Right cardiac atrium (tissue), 5 donors: Measurements from ENCODE around the gene SH3PXD2A. TPM values are rescaled to one million over a fixed set of nuclear protein-coding genes. Genes with fewer than 3 reads are reported as not detected.
A peak's percentile ranks its signal among the peaks of the same experiment; 100 is the strongest.
"Not testable (repeated sequence)": the region's sequence is repeated elsewhere in the genome, so short reads cannot be mapped to it uniquely, and the experiment has no call there.

ENCODE experiments used
- ATAC-seq, 2 donors: fragments of 200-7000 bp; cut with Tn5 transposase; one replicate each; pipeline versions ENCODE4 v1.8.0 to v1.9.1; 2020; ENCODE audit warnings: moderate library complexity in 2 of 2, mild to moderate bottlenecking in 1 of 2
- DNase-seq, 3 donors: peaks; one replicate each; pipeline ENCODE4 v3.0.0-alpha.2; 2020
- H3K27ac ChIP-seq: one replicate; pipeline ENCODE4 v1.5.1; 2013; ENCODE audit warnings: mild to moderate bottlenecking, low read length, control low read depth, moderate library complexity
- H3K27me3 ChIP-seq: one replicate; pipeline ENCODE4 v1.6.1; 2013; ENCODE audit not compliant: control insufficient read depth, insufficient read depth
- H3K4me1 ChIP-seq: one replicate; pipeline ENCODE4 v1.6.1; 2013; ENCODE audit warnings: low read length; ENCODE audit not compliant: control insufficient read depth, insufficient read depth
- H3K4me3 ChIP-seq: one replicate; pipeline ENCODE4 v1.5.1; 2013; ENCODE audit warnings: low read length, control low read depth
- H3K9me3 ChIP-seq: one replicate; pipeline ENCODE4 v1.6.1; 2013; ENCODE audit warnings: low read length; ENCODE audit not compliant: control insufficient read depth
- WGBS: extraction: QIAGEN DNeasy Blood & Tissue Kit; methylation state at CpG from one replicate; pipeline ENCODE4 v1.1.7; 2013; 5-methylcytosine and 5-hydroxymethylcytosine counted together
- intact Hi-C, 4 donors: fragments of 100-400 bp; cut with DNase I; formaldehyde crosslinking; loops; one replicate each; pipeline versions ENCODE4 v1.11.0 to v1.14.0; 2022 to 2023
- polyA plus RNA-seq: library from polyadenylated mRNA; stranded (reverse); fragments of 200-250 nt; gene quantifications from one replicate; pipeline ENCODE4 v1.2.3, GENCODE V29; 2013
- total RNA-seq, 4 donors: library from RNA; stranded (reverse); fragmentation: NEBNext Ultra II Directional; extraction: Animal tissue kit (Norgen Biotek cat#: 25700); gene quantifications; one replicate each; pipeline ENCODE4 v1.2.1, GENCODE V29; 2021
- donor health status: healthy with polysubstance abuse.
- donor health status: DM: no; HTN: yes; CAD: no.
- donor health status: DM: no; HTN: no; CAD: no.
- donor health status: DM: no; HTN: yes; CAD: no; lungs with severe emphysema.
- donor health status: DM: yes; HTN: yes; CAD: no.

The SH3PXD2A gene
- total and polyA plus RNA-seq, 5 donors = 13.5 to 31.7 (median 30.9) TPM

- no peak overlapping the region for H3K4me3 ChIP-seq
- H3K9me3 ChIP-seq = no peaks in the 10 kb centered on the region
- ATAC-seq (no peak), DNase-seq (peak in 2 of 3 donors; percentile 39 to 47)
- peaks cover 21% of the 10 kb centered on the region for H3K4me1 ChIP-seq
- no peak overlapping the region for H3K27ac ChIP-seq
- no peaks in the 10 kb centered on the region for H3K27me3 ChIP-seq
- intact Hi-C loops = no loop called here
- 69% methylated on average over 5 of the region's 5 CpGs for WGBS
Measured at GRCh38 chr10:103636492-103636891, 218.9 kb downstream of the SH3PXD2A start.

- intact Hi-C loops = no loop called here
- 56% methylated on average over 5 of the region's 5 CpGs for WGBS
- peak in 2 of 3 donors; percentile 62 to 64 for DNase-seq
- Histone ChIP-seq H3K4me3 (no peak overlapping the region), H3K27me3 (no peaks in the 10 kb centered on the region), H3K27ac (no peak overlapping the region), H3K9me3 (no peaks in the 10 kb centered on the region), H3K4me1 (peaks cover 15% of the 10 kb centered on the region)
- no peak for ATAC-seq
Measured at GRCh38 chr10:103635580-103635979, 219.8 kb downstream of the SH3PXD2A start.

GRCh38 chr10:103633846-103634245 lies 221.5 kb downstream of the SH3PXD2A start:
- intact Hi-C loops = no loop called here
- Histone ChIP-seq H3K9me3 (no peaks in the 10 kb centered on the region), H3K27ac (no peak overlapping the region), H3K4me1 (peaks cover 11% of the 10 kb centered on the region), H3K27me3 (no peaks in the 10 kb centered on the region), H3K4me3 (no peak overlapping the region)
- DNase-seq = peak in 2 of 3 donors; percentile 16 to 36
- 95% methylated on average over 7 of the region's 7 CpGs for WGBS
- no peak for ATAC-seq

- H3K9me3 ChIP-seq, H3K4me3 ChIP-seq, H3K27me3 ChIP-seq, H3K27ac ChIP-seq, intact Hi-C loops, H3K4me1 ChIP-seq, ATAC-seq: not testable (repeated sequence)
- WGBS = 89% methylated on average over 6 of the region's 6 CpGs
- peak in 1 of 3 donors; percentile 12 for DNase-seq
Measured at GRCh38 chr10:103632871-103633270, 222.5 kb downstream of the SH3PXD2A start.

GRCh38 chr10:103632247-103632642 lies 223.1 kb downstream of the SH3PXD2A start:
- WGBS = 58% methylated on average over 7 of the region's 7 CpGs
- DNase-seq = peak in 2 of 3 donors; percentile 36 to 52

GRCh38 chr10:103630156-103630555 lies 225.2 kb downstream of the SH3PXD2A start:
- DNase-seq = peak in 2 of 3 donors; percentile 1 to 7
- intact Hi-C loops = no loop called here
- WGBS = 64% methylated on average over 1 of the region's 1 CpG

More at GRCh38 chr10:103632247-103632642, 223.1 kb downstream of the SH3PXD2A start:
- Histone ChIP-seq H3K4me3 (no peak overlapping the region), H3K27me3 (no peaks in the 10 kb centered on the region), H3K27ac (no peak overlapping the region), H3K9me3 (no peaks in the 10 kb centered on the region), H3K4me1 (peaks cover 3% of the 10 kb centered on the region)
- intact Hi-C loops = no loop called here
- ATAC-seq = peak in 1 of 2 donors; percentile 31

GRCh38 chr10:103629581-103629980 lies 225.8 kb downstream of the SH3PXD2A start:
- DNase-seq = peak in 1 of 3 donors; percentile 35
- H3K4me3 ChIP-seq = no peak overlapping the region
- intact Hi-C loops = no loop called here
- H3K4me1 ChIP-seq = no peaks in the 10 kb centered on the region
- H3K27ac ChIP-seq = no peak overlapping the region
- H3K9me3 ChIP-seq = no peaks in the 10 kb centered on the region
- 64% methylated on average over 3 of the region's 3 CpGs for WGBS
- no peak for ATAC-seq
- H3K27me3 ChIP-seq = no peaks in the 10 kb centered on the region

More at GRCh38 chr10:103630156-103630555, 225.2 kb downstream of the SH3PXD2A start:
- H3K4me1 ChIP-seq = peaks cover under 1% of the 10 kb centered on the region
- H3K27me3 ChIP-seq = no peaks in the 10 kb centered on the region
- H3K9me3 ChIP-seq = no peaks in the 10 kb centered on the region
- no peak overlapping the region for H3K27ac ChIP-seq
- no peak for ATAC-seq
- H3K4me3 ChIP-seq = no peak overlapping the region

- DNase-seq (peak in 1 of 3 donors; percentile 36), ATAC-seq (no peak)
- WGBS = 93% methylated on average over 13 of the region's 13 CpGs
- no peak overlapping the region for H3K27ac ChIP-seq
- no peaks in the 10 kb centered on the region for H3K27me3 ChIP-seq
- intact Hi-C loops = no loop called here
- no peak overlapping the region for H3K4me3 ChIP-seq
- no peaks in the 10 kb centered on the region for H3K4me1 ChIP-seq
- H3K9me3 ChIP-seq = no peaks in the 10 kb centered on the region
Measured at GRCh38 chr10:103627893-103628292, 227.5 kb downstream of the SH3PXD2A start.

GRCh38 chr10:103627111-103627892 lies 228.1 kb downstream of the SH3PXD2A start:
- no peak for ATAC-seq
- 81% methylated on average over 22 of the region's 22 CpGs for WGBS
- H3K27me3 ChIP-seq = no peaks in the 10 kb centered on the region

GRCh38 chr10:103626178-103626577 lies 229.2 kb downstream of the SH3PXD2A start:
- Histone ChIP-seq H3K9me3 (no peaks in the 10 kb centered on the region), H3K27ac (no peak overlapping the region), H3K4me3 (no peak overlapping the region), H3K4me1 (peaks cover 2% of the 10 kb centered on the region), H3K27me3 (no peaks in the 10 kb centered on the region)
- DNase-seq (peak; percentile 56 to 80 (median 69)), ATAC-seq (peak; percentile 19 to 34)
- 70% methylated on average over 11 of the region's 11 CpGs for WGBS
- intact Hi-C loops = no loop called here

More at GRCh38 chr10:103627111-103627892, 228.1 kb downstream of the SH3PXD2A start:
- H3K27ac ChIP-seq = no peak overlapping the region
- H3K4me3 ChIP-seq = no peak overlapping the region
- no peaks in the 10 kb centered on the region for H3K4me1 ChIP-seq
- H3K9me3 ChIP-seq = no peaks in the 10 kb centered on the region
- intact Hi-C loops = no loop called here
- DNase-seq = peak in 2 of 3 donors; percentile 66 to 68

- H3K4me1 ChIP-seq = peaks cover 17% of the 10 kb centered on the region
- H3K9me3 ChIP-seq = no peaks in the 10 kb centered on the region
- no peaks in the 10 kb centered on the region for H3K27me3 ChIP-seq
- intact Hi-C loops = no loop called here
- H3K4me3 ChIP-seq = no peak overlapping the region
- DNase-seq (peak in 1 of 3 donors; percentile 26), ATAC-seq (no peak)
- 88% methylated on average over 11 of the region's 11 CpGs for WGBS
- no peak overlapping the region for H3K27ac ChIP-seq
Measured at GRCh38 chr10:103622935-103623574, 232.3 kb downstream of the SH3PXD2A start.
